ENCODE measurements around the gene ARHGAP15.
A peak's percentile ranks its signal among the peaks of the same experiment; 100 is the strongest.

The ARHGAP15 gene

GRCh38 chr2:143280097-143280757 is 151.0 kb downstream of the ARHGAP15 start:
- Histone ChIP-seq H3K79me2 (ENCODE audit: control insufficient read depth, low read length) (no peaks in the 10 kb centered on the region), H3K36me3 (ENCODE audit: control insufficient read depth, low read length) (no peaks in the 10 kb centered on the region), H3K27ac (ENCODE audit: low read depth, low read length) (no peak overlapping the region), H3K9me2 (replicated peaks; ENCODE audit: control insufficient read depth, low read length) (no peaks in the 10 kb centered on the region), H3F3A (ENCODE audit: control insufficient read depth, insufficient read depth) (no peaks in the 10 kb centered on the region), H3K4me2 (ENCODE audit: low read length) (no peak overlapping the region), H3K4me1 (ENCODE audit: control insufficient read depth, low read length) (no peaks in the 10 kb centered on the region), H3K9me3 (ENCODE audit: control insufficient read depth, insufficient read depth, low read length) (no peaks in the 10 kb centered on the region), H3K4me3 (ENCODE audit: low read length) (no peak overlapping the region), H3K27me3 (ENCODE audit: control insufficient read depth, low read length) (no peaks in the 10 kb centered on the region), H4K20me1 (ENCODE audit: control insufficient read depth, insufficient read depth, low read depth, low read length) (no peaks in the 10 kb centered on the region)
- no peak for TF ChIP-seq EZH2phosphoT487 (IDR thresholded peaks at IDR 0.05; ENCODE audit: borderline replicate concordance, low read length)
- TF ChIP-seq, protein P1, sequence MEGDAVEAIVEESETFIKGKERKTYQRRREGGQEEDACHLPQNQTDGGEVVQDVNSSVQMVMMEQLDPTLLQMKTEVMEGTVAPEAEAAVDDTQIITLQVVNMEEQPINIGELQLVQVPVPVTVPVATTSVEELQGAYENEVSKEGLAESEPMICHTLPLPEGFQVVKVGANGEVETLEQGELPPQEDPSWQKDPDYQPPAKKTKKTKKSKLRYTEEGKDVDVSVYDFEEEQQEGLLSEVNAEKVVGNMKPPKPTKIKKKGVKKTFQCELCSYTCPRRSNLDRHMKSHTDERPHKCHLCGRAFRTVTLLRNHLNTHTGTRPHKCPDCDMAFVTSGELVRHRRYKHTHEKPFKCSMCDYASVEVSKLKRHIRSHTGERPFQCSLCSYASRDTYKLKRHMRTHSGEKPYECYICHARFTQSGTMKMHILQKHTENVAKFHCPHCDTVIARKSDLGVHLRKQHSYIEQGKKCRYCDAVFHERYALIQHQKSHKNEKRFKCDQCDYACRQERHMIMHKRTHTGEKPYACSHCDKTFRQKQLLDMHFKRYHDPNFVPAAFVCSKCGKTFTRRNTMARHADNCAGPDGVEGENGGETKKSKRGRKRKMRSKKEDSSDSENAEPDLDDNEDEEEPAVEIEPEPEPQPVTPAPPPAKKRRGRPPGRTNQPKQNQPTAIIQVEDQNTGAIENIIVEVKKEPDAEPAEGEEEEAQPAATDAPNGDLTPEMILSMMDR (IDR thresholded peaks at IDR 0.05; ENCODE audit: low read depth, low read length, poor library complexity, severe bottlenecking), result no peak

DNA sequence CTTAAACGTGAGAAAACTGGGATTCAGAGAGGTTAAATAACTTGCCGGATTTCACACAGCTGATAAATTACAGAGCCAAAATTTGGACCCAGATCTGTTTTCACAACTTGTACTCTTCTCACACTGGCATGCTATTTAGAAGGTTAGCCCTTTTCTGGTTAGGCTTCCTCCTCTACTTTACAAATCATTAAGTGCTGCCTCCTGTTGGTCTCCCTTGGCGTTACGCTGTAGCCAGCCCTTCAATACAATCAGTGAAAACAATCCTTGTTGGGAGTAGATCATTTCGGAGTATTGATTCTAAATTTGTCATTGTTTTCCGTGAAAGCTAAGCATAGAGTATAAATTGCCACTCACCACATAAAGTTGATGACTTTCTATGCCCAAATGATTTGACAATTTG is 153.5 kb downstream of the ARHGAP15 start:
- Histone ChIP-seq H3F3A (ENCODE audit: control insufficient read depth, insufficient read depth) (no peaks in the 10 kb centered on the region), H3K4me1 (ENCODE audit: control insufficient read depth, low read length) (no peaks in the 10 kb centered on the region), H3K27ac (ENCODE audit: low read depth, low read length) (no peak overlapping the region), H3K4me3 (ENCODE audit: low read length) (no peak overlapping the region), H4K20me1 (ENCODE audit: control insufficient read depth, insufficient read depth, low read depth, low read length) (no peaks in the 10 kb centered on the region), H3K36me3 (ENCODE audit: control insufficient read depth, low read length) (no peaks in the 10 kb centered on the region), H3K4me2 (ENCODE audit: low read length) (no peak overlapping the region), H3K9me3 (ENCODE audit: control insufficient read depth, insufficient read depth, low read length) (no peaks in the 10 kb centered on the region), H3K9me2 (replicated peaks; ENCODE audit: control insufficient read depth, low read length) (no peaks in the 10 kb centered on the region), H3K27me3 (ENCODE audit: control insufficient read depth, low read length) (no peaks in the 10 kb centered on the region), H3K79me2 (ENCODE audit: control insufficient read depth, low read length) (no peaks in the 10 kb centered on the region)
- TF ChIP-seq EZH2phosphoT487 (IDR thresholded peaks at IDR 0.05; ENCODE audit: borderline replicate concordance, low read length), result no peak
- TF ChIP-seq, protein P1 (IDR thresholded peaks at IDR 0.05; ENCODE audit: low read depth, low read length, poor library complexity, severe bottlenecking), result peak; percentile 71

DNA sequence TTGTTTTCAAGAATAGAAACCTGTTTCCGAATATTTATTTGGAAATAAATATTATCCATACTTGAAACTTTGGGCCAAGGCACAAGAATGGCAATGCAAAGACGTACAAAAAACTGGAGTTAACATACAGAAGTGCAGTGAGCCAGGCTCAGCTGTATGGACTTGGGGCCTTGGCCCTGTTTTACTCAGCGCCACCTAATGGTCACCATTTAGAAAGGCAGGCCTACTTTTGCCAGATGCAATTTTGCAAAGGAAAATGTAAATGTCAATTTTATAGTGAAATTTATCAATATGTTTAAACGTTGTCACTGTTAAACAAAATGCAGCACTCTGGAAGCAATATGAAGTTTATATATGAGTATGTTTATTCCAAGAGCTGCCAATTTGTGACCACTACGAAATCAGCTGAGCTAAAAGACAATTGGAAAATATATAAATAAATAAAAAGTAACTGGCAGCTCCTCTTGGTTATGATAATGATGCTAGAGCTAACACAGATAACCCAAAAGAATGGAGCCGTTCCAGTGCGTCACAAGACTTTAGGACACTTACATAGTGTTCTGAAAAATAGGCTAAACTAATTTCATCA is 155.0 kb downstream of the ARHGAP15 start:
- no peaks in the 10 kb centered on the region for H4K20me1 ChIP-seq (ENCODE audit: control insufficient read depth, insufficient read depth, low read depth, low read length)
- H3K9me2 ChIP-seq (replicated peaks; ENCODE audit: control insufficient read depth, low read length), result no peaks in the 10 kb centered on the region
- no peaks in the 10 kb centered on the region for H3K79me2 ChIP-seq (ENCODE audit: control insufficient read depth, low read length)
- H3K27ac ChIP-seq (ENCODE audit: low read depth, low read length), result no peak overlapping the region
- no peaks in the 10 kb centered on the region for H3F3A ChIP-seq (ENCODE audit: control insufficient read depth, insufficient read depth)
- TF ChIP-seq, protein P1 (IDR thresholded peaks at IDR 0.05; ENCODE audit: low read depth, low read length, poor library complexity, severe bottlenecking), result peak; percentile 84
- no peak for TF ChIP-seq EZH2phosphoT487 (IDR thresholded peaks at IDR 0.05; ENCODE audit: borderline replicate concordance, low read length)
- no peak overlapping the region for H3K4me2 ChIP-seq (ENCODE audit: low read length)
- H3K9me3 ChIP-seq (ENCODE audit: control insufficient read depth, insufficient read depth, low read length), result no peaks in the 10 kb centered on the region
- H3K36me3 ChIP-seq (ENCODE audit: control insufficient read depth, low read length), result no peaks in the 10 kb centered on the region
- no peak overlapping the region for H3K4me3 ChIP-seq (ENCODE audit: low read length)
- no peaks in the 10 kb centered on the region for H3K27me3 ChIP-seq (ENCODE audit: control insufficient read depth, low read length)
- no peaks in the 10 kb centered on the region for H3K4me1 ChIP-seq (ENCODE audit: control insufficient read depth, low read length)
